SK-N-MC (cell line): ENCODE data around the gene LY9.

Experiments
- DNase-seq: peaks from one replicate; pipeline ENCODE4 v3.0.0-alpha.2; 2011; ENCODE audit warnings: low read depth, low spot score
- H3K27ac ChIP-seq: fragments of 200-600 bp; sonication (generic); 2 replicates; pipeline ENCODE4 v1.5.1; 2016; ENCODE audit warnings: mixed run types
- H3K36me3 ChIP-seq: fragments of 200-600 bp; sonication (generic); 2 replicates; pipeline ENCODE4 v1.6.1; 2017; ENCODE audit warnings: antibody characterized with exemption, low read length, mixed read lengths; ENCODE audit not compliant: insufficient read depth
- H3K4me3 ChIP-seq: fragments of 200-600 bp; sonication (generic); 2 replicates; pipeline ENCODE4 v1.5.1; 2016
- H3K9ac ChIP-seq: fragments of 200-600 bp; sonication (generic); 2 replicates; pipeline ENCODE4 v1.8.0; 2017; ENCODE audit warnings: mixed run types, mixed read lengths; ENCODE audit not compliant: insufficient read length
- H3K9me3 ChIP-seq: fragments of 200-600 bp; sonication (generic); 2 replicates; pipeline ENCODE4 v1.6.1; 2017; ENCODE audit warnings: low read depth, mild to moderate bottlenecking, antibody characterized with exemption, low read length, moderate library complexity, mixed read lengths
- EZH2 ChIP-seq: fragments of 200-600 bp; sonication (generic); IDR thresholded peaks from one replicate; pipeline ENCODE4 v1.6.1; 2017; ENCODE audit warnings: antibody characterized with exemption
- FOXP2 ChIP-seq: optimal IDR thresholded peaks from 2 replicates; pipeline ENCODE3; 2011; ENCODE audit warnings: mild to moderate bottlenecking, moderate library complexity; ENCODE audit not compliant: insufficient read depth; ENCODE audit errors: extremely low read length, control extremely low read depth
- POLR2AphosphoS5 ChIP-seq: IDR thresholded peaks from 2 replicates; pipeline ENCODE4 v1.6.1; 2012; ENCODE audit warnings: mild to moderate bottlenecking, low read depth, low read length, borderline replicate concordance

The LY9 gene

GRCh38 chr1:160834945-160835565 is 39.1 kb downstream of the LY9 start:
- DNase-seq, result peak; percentile 6
- no peak overlapping the region for H3K27ac ChIP-seq
- H3K9me3 ChIP-seq, result no peaks in the 10 kb centered on the region
- H3K9ac ChIP-seq, result no peak overlapping the region
- H3K36me3 ChIP-seq, result no peaks in the 10 kb centered on the region
- H3K4me3 ChIP-seq, result no peak overlapping the region
- TF ChIP-seq FOXP2, result no peak
- no peak for TF ChIP-seq EZH2
- TF ChIP-seq POLR2AphosphoS5, result no peak

GRCh38 chr1:160835751-160836150 is 39.8 kb downstream of the LY9 start:
- H3K27ac ChIP-seq, result no peak overlapping the region
- H3K9me3 ChIP-seq, result no peaks in the 10 kb centered on the region
- no peak overlapping the region for H3K9ac ChIP-seq
- TF ChIP-seq POLR2AphosphoS5 (no peak), EZH2 (no peak), FOXP2 (no peak)
- no peak for DNase-seq
- no peaks in the 10 kb centered on the region for H3K36me3 ChIP-seq
- H3K4me3 ChIP-seq, result no peak overlapping the region

GRCh38 chr1:160836561-160836960 is 40.6 kb downstream of the LY9 start:
- no peaks in the 10 kb centered on the region for H3K36me3 ChIP-seq
- H3K4me3 ChIP-seq, result no peak overlapping the region
- TF ChIP-seq EZH2 (no peak), POLR2AphosphoS5 (no peak), FOXP2 (no peak)
- DNase-seq, result no peak
- no peaks in the 10 kb centered on the region for H3K9me3 ChIP-seq
- H3K27ac ChIP-seq, result no peak overlapping the region
- H3K9ac ChIP-seq, result no peak overlapping the region

GRCh38 chr1:160836981-160837557 is 41.1 kb downstream of the LY9 start:
- TF ChIP-seq EZH2 (no peak), FOXP2 (no peak), POLR2AphosphoS5 (no peak)
- no peak overlapping the region for H3K4me3 ChIP-seq
- H3K36me3 ChIP-seq, result no peaks in the 10 kb centered on the region
- no peak overlapping the region for H3K9ac ChIP-seq
- H3K27ac ChIP-seq, result no peak overlapping the region
- H3K9me3 ChIP-seq, result no peaks in the 10 kb centered on the region
- DNase-seq, result no peak

- no peak overlapping the region for H3K9ac ChIP-seq
- peak; percentile 8 for TF ChIP-seq FOXP2
- TF ChIP-seq POLR2AphosphoS5, result 0 out of 2 replicates have a peak, but pooled peaks have one; percentile 18
- TF ChIP-seq EZH2, result no peak
- no peak overlapping the region for H3K27ac ChIP-seq
- peak; percentile 47 for DNase-seq
- no peaks in the 10 kb centered on the region for H3K36me3 ChIP-seq
- no peaks in the 10 kb centered on the region for H3K9me3 ChIP-seq
- peak overlapping the region; percentile 39; the same call in 1 of the 2 replicates for H3K4me3 ChIP-seq
These were observed 41.7 kb downstream of the LY9 start for GRCh38 chr1:160837558-160838205.

- Histone ChIP-seq H3K36me3 (no peaks in the 10 kb centered on the region), H3K9me3 (no peaks in the 10 kb centered on the region), H3K27ac (no peak overlapping the region), H3K9ac (no peak overlapping the region), H3K4me3 (no peak overlapping the region)
- no peak for DNase-seq
- no peak for TF ChIP-seq FOXP2
- TF ChIP-seq POLR2AphosphoS5, result no peak
- no peak for TF ChIP-seq EZH2
These were observed 42.9 kb downstream of the LY9 start for GRCh38 chr1:160838888-160839287.

GRCh38 chr1:160839746-160840145 is 43.8 kb downstream of the LY9 start:
- Histone ChIP-seq H3K36me3 (no peaks in the 10 kb centered on the region), H3K9ac (no peak overlapping the region), H3K9me3 (no peaks in the 10 kb centered on the region), H3K27ac (no peak overlapping the region), H3K4me3 (no peak overlapping the region)
- DNase-seq, result no peak
- no peak for TF ChIP-seq POLR2AphosphoS5
- TF ChIP-seq FOXP2, result no peak
- no peak for TF ChIP-seq EZH2

GRCh38 chr1:160841079-160841478 is 45.1 kb downstream of the LY9 start:
- DNase-seq, result no peak
- Histone ChIP-seq H3K27ac (no peak overlapping the region), H3K9me3 (no peaks in the 10 kb centered on the region), H3K9ac (no peak overlapping the region), H3K36me3 (no peaks in the 10 kb centered on the region), H3K4me3 (no peak overlapping the region)
- TF ChIP-seq FOXP2, result no peak
- TF ChIP-seq POLR2AphosphoS5, result no peak
- TF ChIP-seq EZH2, result no peak
